HL-60/S4 treated with retinoic acid at 250 ng/mL for 4 days and 3 days (cell line): ENCODE measurements around the gene LRBA.

ENCODE experiments used
- in situ Hi-C: fragments of 300-500 bp; cut with MboI; formaldehyde crosslinking; loops from 2 replicates; pipeline ENCODE4 v1.7.0; 2022; ENCODE audit warnings: low sequenced_read_pairs

The LRBA gene

GRCh38 chr4:150464523-150464922, 550.6 kb downstream of the LRBA start:
- in situ Hi-C loops: no loop called here

DNA sequence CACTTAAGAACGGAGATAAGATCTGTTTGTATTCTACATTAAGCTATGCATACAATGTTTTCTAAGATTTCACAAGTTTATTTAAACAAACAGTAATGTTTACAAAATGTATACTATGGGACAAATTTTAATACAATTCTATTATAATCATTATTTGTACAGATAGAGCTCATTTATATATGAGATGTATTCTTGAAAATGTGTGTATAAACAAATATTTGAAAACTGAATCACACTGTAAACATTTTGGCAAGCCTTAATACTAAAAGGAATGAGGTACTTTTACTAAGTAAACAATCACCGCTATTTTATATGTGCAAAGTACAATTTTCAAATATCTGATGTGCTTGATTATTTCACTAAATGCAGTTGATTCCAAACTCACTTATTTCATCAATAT, 552.3 kb downstream of the LRBA start:
- in situ Hi-C loops: no loop called here

- in situ Hi-C loops: no loop called here
These were observed 553.1 kb downstream of the LRBA start for GRCh38 chr4:150461957-150462356.

DNA sequence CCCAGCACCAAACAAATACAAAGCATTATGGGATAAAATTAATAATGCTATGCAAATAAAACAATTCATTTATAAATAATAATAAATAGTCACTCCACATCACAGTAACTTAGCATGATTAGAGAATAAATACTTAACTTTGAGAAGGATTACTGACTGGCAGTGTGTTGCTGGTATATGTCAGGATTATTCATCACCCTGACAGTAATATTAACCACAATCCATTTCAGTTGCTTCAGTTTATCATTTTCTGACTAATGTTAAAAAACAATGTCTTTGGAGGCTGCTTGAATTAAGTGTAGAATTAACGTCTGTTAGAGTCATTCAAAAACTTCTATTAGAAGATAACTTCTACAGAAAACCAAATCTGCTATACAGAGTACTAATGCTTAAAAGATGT, 557.3 kb downstream of the LRBA start:
- in situ Hi-C loops: no loop called here

DNA sequence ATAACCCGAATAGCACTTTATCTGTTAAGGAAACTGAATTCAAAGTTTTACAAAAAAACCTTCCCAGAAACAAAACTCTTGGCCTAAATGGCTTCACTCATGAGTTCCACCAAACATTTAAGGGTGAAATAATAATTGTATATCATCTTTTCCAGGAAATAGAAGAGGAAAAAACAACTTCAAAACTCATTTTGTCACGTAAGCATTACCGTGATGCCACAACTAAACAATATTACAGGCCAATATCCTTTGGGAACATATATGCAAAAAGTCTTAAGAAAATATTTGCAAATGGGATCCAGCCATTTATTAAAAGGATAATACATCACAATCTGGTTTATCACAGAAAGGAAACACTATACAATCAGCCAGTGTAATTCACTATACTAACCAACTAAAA, 563.2 kb downstream of the LRBA start:
- in situ Hi-C loops: no loop called here

DNA sequence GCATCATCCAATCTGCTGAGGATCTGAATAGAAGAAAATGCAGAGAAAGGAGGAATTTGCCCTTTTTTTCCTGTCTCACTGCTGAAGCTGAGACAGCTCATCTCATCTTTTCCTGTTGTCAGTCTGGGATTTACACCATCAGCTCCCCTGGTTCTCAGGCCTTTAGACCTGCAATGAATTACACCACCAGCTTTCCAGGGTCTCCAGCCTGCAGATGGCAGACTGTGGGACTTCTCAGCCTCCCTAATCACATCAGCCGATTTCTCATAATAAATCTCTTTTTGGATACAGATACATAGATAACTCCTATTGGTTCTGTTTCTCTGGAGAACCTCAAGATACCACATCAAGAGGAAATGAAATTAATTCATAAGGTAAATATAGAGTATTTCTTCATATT, 567.7 kb downstream of the LRBA start:
- in situ Hi-C loops: no loop called here

DNA sequence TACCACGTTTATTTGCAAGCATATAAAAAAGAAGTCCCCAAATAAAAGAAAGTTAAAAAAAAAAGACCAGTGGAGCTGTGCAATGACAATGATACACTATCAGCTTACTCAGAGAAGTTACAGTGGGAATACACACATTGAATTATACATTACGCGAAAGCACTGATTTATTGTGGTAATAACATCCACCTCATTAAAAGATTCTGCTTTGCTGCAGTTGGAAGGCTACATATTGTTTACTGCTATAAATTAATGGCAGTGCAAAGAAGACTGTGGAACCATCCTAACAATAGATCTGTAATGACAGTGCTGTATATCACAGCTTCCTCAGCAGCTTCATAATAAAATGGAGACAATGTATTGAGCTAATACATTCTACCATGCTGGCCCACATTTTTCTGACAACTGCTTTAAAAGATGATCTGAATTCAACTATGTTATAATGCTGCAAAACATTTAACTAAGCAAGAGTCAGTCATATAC, 575.6 kb downstream of the LRBA start:
- in situ Hi-C loops: no loop called here

- in situ Hi-C loops: no loop called here
These were observed 578.3 kb downstream of the LRBA start for GRCh38 chr4:150436598-150437370.

DNA sequence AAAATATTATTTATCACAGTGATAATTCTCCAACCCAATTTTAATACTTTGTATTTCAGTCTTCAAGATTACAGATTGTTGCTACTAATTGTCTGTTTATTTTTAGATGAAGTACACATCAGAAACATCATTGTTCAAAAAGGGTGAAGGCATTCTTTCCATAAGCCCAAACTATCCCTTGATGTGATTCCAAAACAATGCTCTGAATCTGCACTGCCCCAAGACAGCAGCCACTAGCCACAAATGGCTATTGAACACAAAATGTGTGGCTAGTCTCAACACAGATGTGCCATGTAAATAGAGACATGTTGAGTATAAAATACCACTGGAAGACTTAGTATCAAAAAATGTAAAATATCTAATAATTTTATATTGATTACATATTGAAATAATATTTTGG, 583.9 kb downstream of the LRBA start:
- in situ Hi-C loops: no loop called here

DNA sequence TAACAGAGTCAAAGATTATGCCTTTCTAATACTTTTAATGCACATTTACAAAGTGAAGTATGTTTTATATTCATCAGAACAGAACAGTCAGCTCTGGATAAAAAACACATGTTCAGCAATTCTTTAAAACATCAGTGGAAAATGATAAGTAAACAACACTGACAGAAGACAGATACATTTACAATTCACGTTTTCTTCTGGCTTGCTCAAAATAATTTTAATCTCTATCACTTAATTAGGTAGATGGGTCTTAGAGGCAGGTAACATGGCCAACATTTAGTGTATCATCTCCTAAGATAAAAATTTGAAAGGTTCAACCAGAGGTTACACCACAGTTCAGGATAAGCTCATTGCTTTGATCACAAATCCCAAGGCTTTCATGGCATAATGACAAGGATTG, 589.9 kb downstream of the LRBA start:
- in situ Hi-C loops: no loop called here

GRCh38 chr4:150423503-150423902, 591.6 kb downstream of the LRBA start:
- in situ Hi-C loops: no loop called here

DNA sequence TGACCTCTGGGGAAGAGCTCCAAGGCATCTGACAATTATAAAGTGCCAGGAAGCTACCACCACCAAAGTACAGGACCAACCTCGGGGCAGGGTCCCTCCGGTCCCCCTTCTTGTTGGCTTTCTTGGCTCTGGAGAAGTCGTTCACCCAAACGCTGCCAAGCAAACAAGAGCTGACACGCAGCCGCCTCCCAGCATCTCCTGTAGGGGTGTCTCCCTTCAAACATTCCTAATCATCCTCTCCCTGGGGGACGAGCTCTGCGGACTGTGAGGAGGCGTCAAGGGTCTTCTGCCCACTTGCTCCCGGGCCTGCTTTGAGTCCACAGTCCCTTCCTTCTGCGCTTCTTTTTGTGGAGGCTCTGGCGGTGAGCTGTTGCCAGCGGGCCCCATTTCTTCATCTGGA, 592.0 kb downstream of the LRBA start:
- in situ Hi-C loops: no loop called here

GRCh38 chr4:150421612-150422011, 593.5 kb downstream of the LRBA start:
- in situ Hi-C loops: no loop called here

DNA sequence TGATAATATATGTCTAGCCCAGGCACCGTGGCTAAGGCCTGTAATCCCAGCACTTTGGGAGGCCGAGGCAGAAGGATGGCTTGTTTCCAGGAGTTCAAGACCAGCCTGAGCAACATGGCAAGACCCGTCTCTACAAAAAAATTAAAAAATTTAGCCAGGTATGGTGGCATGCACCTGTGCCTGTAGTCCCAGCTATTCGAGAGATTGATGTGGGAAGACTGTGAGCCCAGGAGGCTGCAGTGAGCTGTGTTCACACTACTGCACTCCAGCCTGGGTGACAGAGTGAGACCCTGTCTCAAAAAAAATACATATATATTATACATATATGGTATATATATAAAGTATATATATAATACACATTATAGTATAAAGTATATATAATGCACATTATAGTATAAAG, 595.1 kb downstream of the LRBA start:
- in situ Hi-C loops: no loop called here

- in situ Hi-C loops: no loop called here
These were observed 596.2 kb downstream of the LRBA start for GRCh38 chr4:150418757-150419410.

DNA sequence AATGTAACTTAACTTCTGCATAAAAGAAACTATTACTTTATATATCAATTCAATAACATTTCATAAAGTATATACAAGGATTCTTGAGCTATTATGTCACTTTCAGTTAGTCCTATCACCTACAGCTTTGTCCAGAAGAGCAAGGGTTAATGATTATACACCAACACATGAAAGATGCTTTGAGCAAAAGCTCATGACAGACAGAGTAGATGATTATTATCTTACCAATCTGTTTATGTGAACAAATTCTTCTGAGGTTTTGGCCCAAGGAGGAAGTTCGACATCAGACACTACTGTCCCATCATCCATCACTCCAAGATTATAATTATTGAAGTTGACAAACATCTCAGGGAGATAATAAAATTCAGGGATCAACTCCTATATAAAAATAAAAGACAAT, 599.9 kb downstream of the LRBA start:
- in situ Hi-C loops: no loop called here

DNA sequence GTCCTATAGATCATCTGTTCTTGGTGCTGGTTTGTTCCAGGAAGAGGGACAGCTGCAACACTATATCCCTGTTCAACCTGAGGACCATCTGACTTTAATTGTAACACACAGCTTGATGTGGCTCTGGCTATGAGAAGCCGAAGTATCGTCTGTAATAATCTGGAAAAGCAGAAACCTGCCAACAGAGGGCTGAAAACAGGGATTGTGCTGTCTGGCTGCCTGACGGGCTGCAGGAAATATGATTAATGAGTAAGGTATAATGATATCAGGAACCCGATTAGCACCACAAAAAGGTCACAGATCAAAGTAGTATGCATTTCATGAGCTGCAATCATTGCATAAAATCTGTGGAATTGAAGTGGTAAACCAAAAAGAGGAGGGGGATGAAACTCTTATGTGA, 603.6 kb downstream of the LRBA start:
- in situ Hi-C loops: no loop called here

GRCh38 chr4:150402871-150403272, 612.2 kb downstream of the LRBA start:
- in situ Hi-C loops: no loop called here

- in situ Hi-C loops: no loop called here
These were observed 613.9 kb downstream of the LRBA start for GRCh38 chr4:150401083-150401687.

- in situ Hi-C loops: no loop called here
These were observed 619.2 kb downstream of the LRBA start for GRCh38 chr4:150395872-150396271.

DNA sequence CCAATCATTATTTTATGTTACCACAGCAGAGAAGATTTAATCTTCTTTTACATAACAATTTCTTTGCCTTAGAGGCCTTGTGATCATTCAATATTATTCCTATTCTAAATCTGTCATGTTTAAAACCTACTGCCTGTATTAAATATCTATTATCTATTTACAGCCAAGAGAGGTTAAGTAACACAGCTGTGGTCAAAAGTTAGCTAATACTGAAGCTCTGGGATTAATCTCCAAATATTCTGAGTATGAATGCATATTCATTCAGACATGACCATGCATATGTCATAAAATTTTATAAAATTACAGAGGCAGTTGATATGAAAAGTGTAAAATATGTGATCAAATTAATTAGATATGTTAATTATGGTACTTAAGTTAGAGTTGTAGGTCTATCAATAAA, 621.0 kb downstream of the LRBA start:
- in situ Hi-C loops: no loop called here

DNA sequence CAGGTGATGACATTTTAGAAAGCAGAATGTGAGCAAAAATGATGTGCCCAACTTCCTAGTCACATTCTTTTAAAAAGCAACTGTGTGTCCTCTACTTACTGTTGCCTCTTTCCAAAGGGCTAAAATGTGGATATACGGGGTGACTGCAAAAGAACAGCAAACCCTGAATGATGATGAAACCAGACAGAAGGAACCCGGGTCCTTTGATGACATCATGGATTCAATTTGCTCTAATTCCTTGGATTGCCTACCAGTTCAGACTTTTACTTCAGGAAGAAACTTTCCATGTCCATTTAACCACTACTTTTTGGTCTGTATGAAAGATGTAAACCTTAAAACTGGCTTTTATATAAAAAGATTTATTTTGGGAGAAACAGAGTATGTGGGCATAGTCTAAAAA, 624.0 kb downstream of the LRBA start:
- in situ Hi-C loops: no loop called here
